NCI-H446 (cell line): ENCODE measurements around the gene FBXO31.

ENCODE experiments used
- DNase-seq, 2 experiments: peaks; one replicate each; lab custom pipeline; 2025; lab: John Stamatoyannopoulos, UW

The FBXO31 gene

GRCh38 chr16:87383505-87384161 is at the start of gene FBXO31:
Gene FBXO31 (minus strand): TSS chr16:87383776. CDS start chr16:87383744, 32 bp downstream.
- peak; percentile 65 to 77 for DNase-seq

GRCh38 chr16:87432330-87432915 is 48.8 kb upstream of the FBXO31 start:
- DNase-seq, result no peak

DNA sequence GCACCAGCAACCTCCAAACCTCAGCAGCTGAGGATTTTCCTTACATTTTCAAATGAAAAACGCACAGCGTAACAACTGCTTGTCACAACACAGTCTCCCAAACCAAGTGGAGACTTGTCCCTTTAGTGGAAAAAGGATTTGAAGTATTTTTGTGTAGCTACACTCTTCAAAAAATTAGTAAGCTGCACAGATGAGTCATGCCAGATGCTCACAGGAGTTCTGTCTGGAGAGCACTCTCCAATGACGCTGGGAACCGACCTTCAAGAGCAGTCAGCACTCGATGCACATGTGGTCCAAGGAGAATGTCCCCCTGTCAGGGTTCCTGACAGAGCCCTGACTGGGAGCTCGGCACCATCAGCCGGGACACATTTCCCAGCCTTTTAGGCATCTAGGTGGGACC is 48.4 kb upstream of the FBXO31 start:
- no peak for DNase-seq

GRCh38 chr16:87426423-87427215 is 43.0 kb upstream of the FBXO31 start:
- DNase-seq, result no peak

- no peak for DNase-seq
Measured at GRCh38 chr16:87425941-87426340, 42.4 kb upstream of the FBXO31 start.

DNA sequence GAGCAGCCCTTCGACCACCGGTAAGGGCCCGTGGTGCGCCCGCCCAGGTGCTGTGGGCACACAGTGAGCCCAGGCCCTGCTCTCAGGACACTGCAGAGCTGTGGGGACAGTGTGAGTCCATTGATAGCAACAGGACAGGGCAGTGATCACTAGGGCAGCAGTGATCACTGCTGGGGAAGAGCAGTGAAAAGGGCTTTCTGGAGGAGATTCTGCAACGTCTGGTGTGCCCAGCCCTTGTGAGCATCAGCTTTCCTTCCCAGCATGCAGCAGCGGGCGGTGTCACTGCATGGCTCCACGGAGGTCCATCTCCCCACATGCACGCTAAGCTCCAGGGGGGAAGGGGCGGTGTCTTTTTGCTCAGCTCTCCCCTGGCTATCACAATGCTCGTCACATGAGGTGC is 40.7 kb upstream of the FBXO31 start:
- no peak for DNase-seq

DNA sequence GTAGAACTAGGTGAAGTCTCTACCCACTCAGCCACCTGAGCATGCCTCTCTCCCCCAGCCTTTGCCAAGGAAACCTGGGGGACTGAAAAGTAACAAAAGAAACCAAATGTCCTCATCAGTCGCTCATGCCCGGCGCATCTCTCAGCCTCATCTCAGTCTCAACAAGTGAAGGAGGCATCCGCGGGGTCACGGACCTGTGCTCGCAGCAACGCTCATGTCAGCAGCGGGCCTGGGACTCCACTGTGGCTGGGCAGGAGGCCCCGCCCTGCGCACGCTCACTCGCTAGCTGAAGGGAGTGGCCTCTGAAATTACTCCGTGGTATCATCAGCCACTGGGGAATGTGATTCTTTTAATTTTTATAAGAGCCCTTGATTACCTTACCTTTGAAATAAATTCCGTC is 39.9 kb upstream of the FBXO31 start:
- DNase-seq, result no peak

GRCh38 chr16:87422106-87422505 is 38.5 kb upstream of the FBXO31 start:
- no peak for DNase-seq

DNA sequence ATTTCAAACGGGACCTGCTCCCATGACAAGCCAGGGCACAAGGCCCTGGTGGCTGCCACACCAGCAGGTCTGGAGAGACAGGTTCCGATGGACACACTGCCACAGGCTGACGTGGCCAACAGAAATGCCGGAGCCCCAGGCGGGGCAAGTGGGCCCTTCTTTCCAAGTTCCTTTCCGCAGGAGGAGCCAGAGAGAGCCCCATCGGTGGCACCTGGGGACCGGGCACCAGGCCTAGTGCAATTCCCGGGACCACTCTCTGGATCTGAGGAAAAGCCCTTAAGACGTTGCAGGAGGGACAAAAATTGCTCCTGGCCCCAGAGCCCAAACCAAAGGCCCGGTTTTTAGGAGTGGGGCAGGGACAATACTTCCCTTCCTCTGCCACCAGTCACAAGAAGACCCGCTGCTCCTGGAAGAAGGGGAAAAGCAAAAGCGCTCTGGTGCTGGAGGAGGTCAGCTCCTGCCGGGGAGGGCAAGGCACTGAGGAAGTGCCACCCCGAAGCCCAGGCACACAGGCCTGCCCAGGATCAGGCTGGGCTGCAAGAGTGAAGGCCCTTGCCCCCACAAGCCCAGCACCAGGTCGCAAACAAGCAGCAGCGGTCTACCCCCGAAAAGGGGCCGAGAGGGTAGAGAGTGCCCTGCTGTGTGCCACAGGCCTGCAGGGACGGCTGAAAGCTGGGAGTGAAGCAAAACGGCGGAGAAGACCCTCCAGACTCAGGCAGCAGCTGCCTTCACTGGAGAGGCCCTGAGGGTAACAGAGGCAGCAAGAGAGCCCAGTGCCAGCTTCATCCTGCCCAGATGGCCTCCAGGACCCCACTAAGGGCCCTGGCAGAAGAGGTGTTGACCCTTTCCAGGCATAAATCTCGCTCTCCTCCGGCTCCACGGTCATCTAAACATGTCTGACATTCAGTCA is 37.7 kb upstream of the FBXO31 start:
- DNase-seq, result no peak

DNA sequence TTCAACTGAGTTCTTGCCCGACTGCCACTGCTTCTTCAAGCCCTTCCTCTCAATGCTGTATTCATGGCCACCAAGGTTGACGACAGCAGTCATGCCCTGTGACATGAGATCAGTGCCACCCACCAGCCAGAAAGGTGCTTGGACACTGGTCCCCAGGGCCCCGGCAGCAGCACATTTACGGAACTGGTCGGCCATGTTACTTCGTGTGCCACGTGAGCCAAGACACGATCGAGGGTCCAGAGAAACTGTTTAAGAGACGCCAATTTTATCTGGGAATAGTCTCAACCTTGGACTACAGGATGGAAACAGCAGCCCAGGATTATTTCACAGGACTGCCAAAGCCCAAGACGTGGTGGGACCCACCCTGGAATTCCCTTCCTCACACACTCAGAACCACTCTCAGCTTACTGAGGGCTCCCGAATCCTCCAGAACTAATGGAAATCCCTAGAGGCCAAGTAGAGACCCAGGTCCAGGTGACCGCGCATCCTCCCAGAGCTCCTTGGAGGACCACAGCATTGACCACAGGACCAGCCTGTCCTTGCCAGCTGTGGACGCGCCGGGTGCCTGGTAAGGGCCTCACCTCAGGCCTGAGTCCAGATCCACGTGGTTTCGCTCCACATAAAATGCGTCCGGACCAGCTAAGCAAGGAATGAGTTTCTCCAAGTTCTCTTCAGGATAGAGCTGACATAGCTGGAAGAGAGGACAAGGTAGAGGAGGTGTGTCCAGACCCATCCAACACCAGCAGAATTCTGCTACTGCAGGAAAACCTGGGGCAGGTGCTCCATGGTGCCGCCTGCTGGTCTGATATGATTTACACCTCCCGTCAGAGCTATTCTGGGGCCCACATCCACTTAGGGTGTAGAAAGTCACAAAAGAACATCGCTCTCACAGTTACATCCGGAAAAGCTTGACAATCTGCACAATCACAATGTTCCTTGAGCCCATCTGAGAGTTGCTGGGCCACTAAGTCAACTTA is 36.7 kb upstream of the FBXO31 start:
- no peak for DNase-seq

GRCh38 chr16:87418644-87419043 is 35.1 kb upstream of the FBXO31 start:
- DNase-seq, result no peak

DNA sequence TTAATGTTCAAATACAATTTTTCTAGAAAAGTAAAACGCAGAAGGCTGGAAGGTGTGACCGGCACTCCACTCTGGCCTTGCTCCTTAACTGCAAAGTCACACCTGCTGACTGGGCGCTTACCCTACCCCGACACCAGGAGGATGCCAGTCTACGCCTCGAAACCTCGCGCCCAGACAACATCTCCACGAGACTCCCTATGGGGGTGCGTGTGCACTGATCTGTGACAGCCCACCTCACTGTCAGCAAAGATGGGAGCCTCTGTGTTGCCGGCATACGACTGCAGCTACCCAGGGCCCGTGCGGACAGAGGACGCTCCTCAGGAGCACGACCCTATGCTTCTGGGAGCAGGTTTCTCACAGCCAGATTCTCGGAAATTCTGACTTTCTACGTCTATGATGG is 34.6 kb upstream of the FBXO31 start:
- DNase-seq, result no peak

DNA sequence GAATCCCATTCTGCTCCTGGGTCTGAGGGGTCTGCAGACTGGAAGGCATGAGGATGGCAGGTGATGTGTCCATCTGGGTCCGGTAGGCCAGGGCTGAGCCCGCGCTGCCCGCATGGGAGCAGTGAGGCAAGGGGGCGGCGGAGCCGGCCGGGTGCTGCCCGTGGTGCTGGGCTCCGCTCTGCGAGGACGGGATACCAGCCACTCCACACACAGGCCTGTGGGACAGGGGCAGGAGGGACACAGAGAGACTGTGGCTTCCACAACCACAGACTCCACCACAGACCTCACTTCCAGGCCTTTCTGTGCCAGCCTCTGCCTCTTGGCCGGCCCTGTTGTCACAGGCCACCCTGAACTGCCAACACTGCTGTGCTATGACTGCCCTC is 33.9 kb upstream of the FBXO31 start:
- no peak for DNase-seq

DNA sequence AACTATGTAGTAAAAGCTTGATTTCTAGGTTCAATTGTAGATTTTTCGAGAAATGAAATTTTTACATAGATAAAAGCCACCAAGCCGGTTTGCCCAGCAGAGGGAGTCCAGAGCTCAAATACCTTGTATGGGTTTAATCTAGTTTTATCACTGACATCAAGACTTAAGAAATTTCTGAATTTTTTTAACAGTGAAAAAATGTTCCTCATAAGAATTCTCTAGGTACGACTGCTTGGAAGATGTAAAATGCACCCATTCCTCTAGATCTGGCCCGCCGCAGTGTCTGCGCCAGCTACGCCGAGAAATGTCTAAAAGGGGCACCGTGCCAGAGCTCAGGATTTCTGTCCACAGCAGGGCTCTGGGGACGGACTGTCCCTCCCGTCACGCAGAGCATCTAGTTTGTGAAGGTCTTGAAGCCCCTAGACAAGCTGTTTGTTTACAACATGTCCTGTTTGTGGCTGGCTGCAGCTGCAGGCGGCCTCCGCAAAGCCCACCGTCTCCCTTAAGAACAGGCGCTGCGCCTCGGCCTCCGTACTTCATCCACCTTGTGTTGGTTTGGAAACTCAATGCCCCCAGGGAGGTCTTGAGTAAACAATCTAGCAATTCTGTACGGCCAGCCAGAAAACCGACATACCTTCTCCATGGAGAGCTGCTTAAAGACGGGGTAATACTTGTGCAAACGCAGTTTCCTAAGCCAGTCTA is 33.4 kb upstream of the FBXO31 start:
- no peak for DNase-seq

GRCh38 chr16:87415441-87415840 is 31.9 kb upstream of the FBXO31 start:
- no peak for DNase-seq

DNA sequence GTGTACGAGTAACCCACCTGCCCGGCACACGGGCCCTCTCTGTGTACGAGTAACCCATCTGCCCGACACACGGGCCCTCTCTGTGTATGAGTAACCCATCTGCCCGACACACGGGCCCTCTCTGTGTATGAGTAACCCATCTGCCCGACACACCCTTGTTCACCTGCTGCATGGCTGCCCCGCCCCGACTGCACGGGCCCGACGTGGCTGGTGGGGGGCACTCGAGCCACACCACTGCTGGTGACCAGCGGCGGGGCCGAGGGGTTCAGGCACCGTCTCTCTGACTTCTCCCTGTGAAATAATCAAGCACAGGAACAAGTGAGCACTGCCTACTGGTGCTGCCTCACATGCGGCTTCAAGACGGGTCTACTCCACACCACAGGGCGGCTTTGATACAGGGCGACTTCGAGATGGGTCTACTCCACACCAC is 30.7 kb upstream of the FBXO31 start:
- DNase-seq, result no peak

DNA sequence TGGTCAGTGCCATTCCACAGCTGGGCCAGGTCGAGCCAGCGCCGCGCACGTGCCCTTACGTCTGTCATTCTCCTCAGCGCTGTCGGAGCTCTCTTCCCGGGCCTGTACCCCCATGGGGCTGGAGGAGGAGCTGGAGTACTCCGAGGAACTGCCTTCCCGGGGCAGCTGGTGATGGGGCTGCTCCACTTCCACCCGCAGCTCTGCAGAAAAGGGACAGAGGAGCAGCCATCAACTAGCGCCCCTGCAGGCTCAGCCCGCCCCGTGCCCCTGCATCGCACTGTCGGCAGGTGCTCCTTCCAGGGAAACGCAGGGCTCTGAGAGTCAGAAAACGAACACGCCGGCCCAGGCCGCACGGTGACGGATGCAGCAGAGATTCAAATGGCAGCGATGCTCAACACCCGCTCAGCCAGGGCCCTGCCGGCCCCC is 29.4 kb upstream of the FBXO31 start:
- DNase-seq, result no peak

- DNase-seq, result no peak
Measured at GRCh38 chr16:87412371-87412995, 28.9 kb upstream of the FBXO31 start.

- DNase-seq, result no peak
Measured at GRCh38 chr16:87411375-87412271, 28.0 kb upstream of the FBXO31 start.
